RWPE1 (cell line): Measurements from ENCODE around the gene ASIC3.
A peak's percentile ranks its signal among the peaks of the same experiment; 100 is the strongest.
"Not testable (repeated sequence)": the region's sequence is repeated elsewhere in the genome, so short reads cannot be mapped to it uniquely, and the experiment has no call there.

Source experiments
- CTCF ChIA-PET: fragments of 350-600 bp; sonication (Branson Sonifier 250); formaldehyde crosslinking; extraction: SDS; loops from one replicate; lab custom pipeline; 2021; lab: Yijun Ruan, JAX
- POLR2A ChIA-PET: fragments of 400-600 bp; formaldehyde crosslinking; extraction: SDS; loops from one replicate; lab custom pipeline; 2020; ENCODE audit warnings: antibody characterized with exemption; ENCODE audit not compliant: low non-redundant PET; lab: Yijun Ruan, JAX
- DNase-seq: peaks from one replicate; pipeline ENCODE4 v3.0.0; 2012; ENCODE audit warnings: low spot score
- H3K27ac ChIP-seq: fragments of 450-650 bp; 2 replicates; pipeline ENCODE4 v1.5.1; 2017
- TF ChIP-seq, protein P1 (sequence below): fragments of 450-650 bp; conservative IDR thresholded peaks from 2 replicates; pipeline ENCODE4 v1.5.1; 2017; ENCODE audit warnings: low read depth, mild to moderate bottlenecking

ASIC3 gene

GRCh38 chr7:151038951-151039849, 9.1 kb upstream of the ASIC3 start:
- POLR2A ChIA-PET: interaction anchor here (0.5 kb wide), 1 partner anchor 8 kb away, joined by 6 read pairs; no protein-coding TSS in a partner anchor
- TF ChIP-seq, protein P1, sequence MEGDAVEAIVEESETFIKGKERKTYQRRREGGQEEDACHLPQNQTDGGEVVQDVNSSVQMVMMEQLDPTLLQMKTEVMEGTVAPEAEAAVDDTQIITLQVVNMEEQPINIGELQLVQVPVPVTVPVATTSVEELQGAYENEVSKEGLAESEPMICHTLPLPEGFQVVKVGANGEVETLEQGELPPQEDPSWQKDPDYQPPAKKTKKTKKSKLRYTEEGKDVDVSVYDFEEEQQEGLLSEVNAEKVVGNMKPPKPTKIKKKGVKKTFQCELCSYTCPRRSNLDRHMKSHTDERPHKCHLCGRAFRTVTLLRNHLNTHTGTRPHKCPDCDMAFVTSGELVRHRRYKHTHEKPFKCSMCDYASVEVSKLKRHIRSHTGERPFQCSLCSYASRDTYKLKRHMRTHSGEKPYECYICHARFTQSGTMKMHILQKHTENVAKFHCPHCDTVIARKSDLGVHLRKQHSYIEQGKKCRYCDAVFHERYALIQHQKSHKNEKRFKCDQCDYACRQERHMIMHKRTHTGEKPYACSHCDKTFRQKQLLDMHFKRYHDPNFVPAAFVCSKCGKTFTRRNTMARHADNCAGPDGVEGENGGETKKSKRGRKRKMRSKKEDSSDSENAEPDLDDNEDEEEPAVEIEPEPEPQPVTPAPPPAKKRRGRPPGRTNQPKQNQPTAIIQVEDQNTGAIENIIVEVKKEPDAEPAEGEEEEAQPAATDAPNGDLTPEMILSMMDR: no peak
- CTCF ChIA-PET: interaction anchor here (0.8 to 1.4 kb wide), 2 partner anchors 141 to 205 kb away, joined by 3 to 4 read pairs; no protein-coding TSS in a partner anchor

GRCh38 chr7:151039850-151040548, 8.3 kb upstream of the ASIC3 start:
- DNase-seq: no peak
- ChIA-PET CTCF (interaction anchor here (0.8 to 1.4 kb wide), 2 partner anchors 141 to 204 kb away, joined by 3 to 4 read pairs; no protein-coding TSS in a partner anchor), POLR2A (interaction anchor here (0.5 kb wide), 1 partner anchor 9 kb away, joined by 6 read pairs; no protein-coding TSS in a partner anchor)
- TF ChIP-seq, protein P1: no peak
- peak overlapping the region; percentile 91 for H3K27ac ChIP-seq

More at GRCh38 chr7:151038951-151039849, 9.1 kb upstream of the ASIC3 start:
- peak; percentile 69 for DNase-seq
- H3K27ac ChIP-seq: peak overlapping the region; percentile 91

DNA sequence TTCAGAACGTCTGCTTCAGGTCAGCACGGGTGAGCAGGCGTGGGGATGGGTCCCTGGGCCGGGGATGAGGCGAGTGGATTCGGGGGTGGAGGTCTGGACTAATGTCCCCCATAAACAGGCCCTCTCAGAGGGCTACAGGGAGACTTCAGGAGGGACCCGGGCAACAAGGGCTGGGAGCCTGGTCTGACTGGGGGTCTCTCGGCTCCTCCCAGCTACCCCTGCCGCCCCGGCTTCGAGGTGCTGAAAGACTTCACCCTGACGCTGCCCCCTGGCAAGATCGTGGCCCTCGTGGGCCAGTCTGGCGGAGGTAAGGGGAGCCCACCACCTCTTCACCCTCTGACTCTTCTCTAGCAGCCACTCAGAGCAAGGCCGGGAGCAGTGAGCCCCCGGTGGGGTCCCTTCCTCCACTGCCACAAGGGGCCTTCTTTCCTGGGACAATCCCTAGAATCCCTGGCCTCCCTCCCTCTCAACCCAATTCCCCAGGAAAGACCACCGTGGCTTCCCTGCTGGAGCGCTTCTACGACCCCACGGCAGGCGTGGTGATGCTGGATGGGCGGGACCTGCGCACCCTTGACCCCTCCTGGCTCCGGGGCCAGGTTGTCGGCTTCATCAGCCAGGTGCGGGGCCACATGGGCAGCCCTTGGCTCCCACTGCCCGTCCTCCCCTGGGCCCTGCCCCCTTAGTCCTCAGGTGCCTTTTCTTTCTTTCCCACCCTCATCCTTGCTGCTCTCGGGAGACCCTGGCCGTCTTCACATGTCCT, 7.5 kb upstream of the ASIC3 start:
- POLR2A ChIA-PET: no interaction called here
- DNase-seq: no peak
- CTCF ChIA-PET: interaction anchor here (1.4 kb wide), 1 partner anchor 203 kb away, joined by 4 read pairs; no protein-coding TSS in a partner anchor
- TF ChIP-seq, protein P1: no peak
- peak overlapping the region; percentile 91; the same call in 1 of the 2 replicates for H3K27ac ChIP-seq

DNA sequence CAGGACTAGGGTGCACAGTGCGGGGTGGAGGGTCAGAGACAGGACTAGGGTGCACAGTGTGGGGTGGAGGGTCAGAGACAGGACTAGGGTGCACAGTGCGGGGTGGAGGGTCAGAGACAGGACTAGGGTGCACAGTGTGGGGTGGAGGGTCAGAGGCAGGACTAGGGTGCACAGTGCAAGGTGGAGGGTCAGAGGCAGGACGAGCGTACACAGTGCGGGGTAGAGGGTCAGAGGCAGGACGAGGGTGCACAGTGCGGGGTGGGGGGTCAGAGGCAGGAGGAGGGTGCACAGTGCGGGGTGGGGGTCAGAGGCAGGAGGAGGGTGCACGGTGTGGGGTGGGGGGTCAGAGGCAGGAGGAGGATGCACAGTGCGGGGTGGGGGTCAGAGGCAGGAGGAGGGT, 4.9 kb upstream of the ASIC3 start:
- H3K27ac ChIP-seq, DNase-seq, CTCF ChIA-PET, POLR2A ChIA-PET: not testable (repeated sequence)

DNA sequence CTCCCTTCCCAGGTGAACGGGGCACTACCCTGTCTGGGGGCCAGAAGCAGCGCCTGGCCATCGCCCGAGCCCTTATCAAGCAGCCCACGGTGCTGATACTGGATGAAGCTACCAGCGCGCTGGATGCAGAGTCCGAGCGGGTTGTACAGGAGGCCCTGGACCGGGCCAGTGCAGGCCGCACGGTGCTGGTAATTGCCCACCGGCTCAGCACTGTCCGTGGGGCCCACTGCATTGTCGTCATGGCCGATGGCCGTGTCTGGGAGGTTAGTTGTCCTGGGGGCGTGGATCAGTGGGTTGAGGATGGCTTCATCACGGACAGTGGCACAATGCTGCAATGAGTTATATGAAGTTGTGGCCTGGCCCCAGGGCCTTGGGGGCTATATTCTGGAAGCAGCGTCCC, 4.4 kb upstream of the ASIC3 start:
- no peak for DNase-seq
- ChIA-PET CTCF (no interaction called here), POLR2A (no interaction called here)
- H3K27ac ChIP-seq: no peak overlapping the region
- TF ChIP-seq, protein P1: no peak

- H3K27ac ChIP-seq: peak overlapping the region; percentile 54
- TF ChIP-seq, protein P1: no peak
- ChIA-PET CTCF (interaction anchor here (0.7 kb wide), 1 partner anchor 14 kb away, joined by 3 read pairs; the partner anchor contains the start of gene SLC4A2), POLR2A (no interaction called here)
- no peak for DNase-seq
Observed at GRCh38 chr7:151045262-151045661, 3.1 kb upstream of the ASIC3 start.
